ENCODE measurements around the gene CRACR2A.

Gene CRACR2A

GRCh38 chr12:3568695-3569094 lies 184.2 kb downstream of the CRACR2A start:
- H3K4me3 ChIP-seq (ENCODE audit: low read depth, low read length) = no peak overlapping the region
- no peaks in the 10 kb centered on the region; the same call in 1 of the 2 replicates for H3K27me3 ChIP-seq
- no peak for DNase-seq
- no peaks in the 10 kb centered on the region for H3K9me3 ChIP-seq
- no peaks in the 10 kb centered on the region for H3K4me1 ChIP-seq
- TF ChIP-seq, protein P1, sequence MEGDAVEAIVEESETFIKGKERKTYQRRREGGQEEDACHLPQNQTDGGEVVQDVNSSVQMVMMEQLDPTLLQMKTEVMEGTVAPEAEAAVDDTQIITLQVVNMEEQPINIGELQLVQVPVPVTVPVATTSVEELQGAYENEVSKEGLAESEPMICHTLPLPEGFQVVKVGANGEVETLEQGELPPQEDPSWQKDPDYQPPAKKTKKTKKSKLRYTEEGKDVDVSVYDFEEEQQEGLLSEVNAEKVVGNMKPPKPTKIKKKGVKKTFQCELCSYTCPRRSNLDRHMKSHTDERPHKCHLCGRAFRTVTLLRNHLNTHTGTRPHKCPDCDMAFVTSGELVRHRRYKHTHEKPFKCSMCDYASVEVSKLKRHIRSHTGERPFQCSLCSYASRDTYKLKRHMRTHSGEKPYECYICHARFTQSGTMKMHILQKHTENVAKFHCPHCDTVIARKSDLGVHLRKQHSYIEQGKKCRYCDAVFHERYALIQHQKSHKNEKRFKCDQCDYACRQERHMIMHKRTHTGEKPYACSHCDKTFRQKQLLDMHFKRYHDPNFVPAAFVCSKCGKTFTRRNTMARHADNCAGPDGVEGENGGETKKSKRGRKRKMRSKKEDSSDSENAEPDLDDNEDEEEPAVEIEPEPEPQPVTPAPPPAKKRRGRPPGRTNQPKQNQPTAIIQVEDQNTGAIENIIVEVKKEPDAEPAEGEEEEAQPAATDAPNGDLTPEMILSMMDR (IDR thresholded peaks at IDR 0.05; ENCODE audit: low read depth, low read length) = no peak
- H3K36me3 ChIP-seq = no peaks in the 10 kb centered on the region

DNA sequence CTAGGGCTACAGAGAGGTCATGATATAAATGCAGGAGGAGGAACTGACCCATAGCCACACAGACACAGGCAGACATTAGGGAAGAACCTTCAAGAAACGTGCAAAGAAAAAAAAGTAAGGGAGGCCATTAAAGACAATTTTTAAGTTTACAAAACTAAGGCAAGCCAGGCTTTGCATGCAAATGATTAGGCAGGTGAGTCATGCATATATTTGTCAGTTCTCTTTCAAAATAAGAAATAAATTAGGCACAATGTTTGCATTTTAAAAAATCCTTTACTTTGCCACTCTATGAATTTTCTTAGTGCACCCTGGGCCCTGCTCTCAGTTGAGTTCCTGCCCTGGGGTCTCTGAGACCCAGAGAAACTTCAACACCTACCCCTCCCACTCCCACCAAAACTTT lies 186.9 kb downstream of the CRACR2A start:
- TF ChIP-seq, protein P1 (IDR thresholded peaks at IDR 0.05; ENCODE audit: low read depth, low read length) = no peak
- Histone ChIP-seq H3K36me3 (no peaks in the 10 kb centered on the region), H3K9me3 (no peaks in the 10 kb centered on the region), H3K4me3 (ENCODE audit: low read depth, low read length) (no peak overlapping the region), H3K4me1 (no peaks in the 10 kb centered on the region), H3K27me3 (no peaks in the 10 kb centered on the region; the same call in 1 of the 2 replicates)
- no peak for DNase-seq

Measured in BE2C (cell line).